NCI-H82 treated with DMSO at 0.1 percent for 48 hours (cell line): ENCODE data around the gene LCMT1.
"Not testable (repeated sequence)": the region's sequence is repeated elsewhere in the genome, so short reads cannot be mapped to it uniquely, and the experiment has no call there.

Source experiments
- DNase-seq: peaks from one replicate; lab custom pipeline; 2025; ENCODE audit not compliant: unreplicated experiment; lab: John Stamatoyannopoulos, UW

LCMT1 gene

DNA sequence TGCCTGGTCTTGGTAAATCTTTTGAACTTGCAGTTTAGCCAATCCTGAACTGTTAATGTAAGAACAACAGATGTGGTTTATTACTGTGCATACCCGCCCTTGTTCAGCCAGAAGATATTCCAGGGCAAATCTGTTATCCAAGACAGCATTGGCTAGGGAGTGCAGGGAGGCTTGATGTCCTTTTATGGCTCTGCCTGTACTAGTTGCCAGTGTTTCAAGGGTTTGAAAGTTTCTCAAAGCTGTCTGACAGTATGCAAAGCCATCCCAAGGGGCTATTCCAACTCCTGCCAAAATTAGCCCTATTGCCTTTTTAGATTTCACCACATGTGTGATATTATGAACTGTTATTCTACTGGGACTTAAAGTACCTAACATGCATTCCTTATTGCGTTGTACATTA is 30.1 kb downstream of the LCMT1 start:
- no peak for DNase-seq

DNA sequence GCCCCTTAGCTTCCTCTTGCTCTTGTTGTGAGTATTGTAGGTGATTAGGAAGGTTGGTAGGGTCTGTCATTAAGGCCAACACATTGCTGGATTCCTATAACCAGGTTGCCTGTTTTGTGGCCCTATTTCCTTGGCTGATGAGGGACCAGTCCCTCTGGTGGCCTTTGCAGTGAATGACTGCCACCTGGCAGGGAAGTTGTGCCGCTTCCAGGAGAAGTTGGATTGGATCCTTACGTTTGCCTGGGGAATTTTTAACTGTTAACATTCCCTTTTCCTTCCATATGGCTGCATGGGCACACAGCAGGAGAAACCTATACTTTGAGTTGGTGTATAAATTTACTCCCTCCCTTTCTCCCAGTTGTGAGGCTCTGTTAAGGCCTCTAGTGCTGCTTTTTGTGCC is 32.4 kb downstream of the LCMT1 start:
- no peak for DNase-seq

DNA sequence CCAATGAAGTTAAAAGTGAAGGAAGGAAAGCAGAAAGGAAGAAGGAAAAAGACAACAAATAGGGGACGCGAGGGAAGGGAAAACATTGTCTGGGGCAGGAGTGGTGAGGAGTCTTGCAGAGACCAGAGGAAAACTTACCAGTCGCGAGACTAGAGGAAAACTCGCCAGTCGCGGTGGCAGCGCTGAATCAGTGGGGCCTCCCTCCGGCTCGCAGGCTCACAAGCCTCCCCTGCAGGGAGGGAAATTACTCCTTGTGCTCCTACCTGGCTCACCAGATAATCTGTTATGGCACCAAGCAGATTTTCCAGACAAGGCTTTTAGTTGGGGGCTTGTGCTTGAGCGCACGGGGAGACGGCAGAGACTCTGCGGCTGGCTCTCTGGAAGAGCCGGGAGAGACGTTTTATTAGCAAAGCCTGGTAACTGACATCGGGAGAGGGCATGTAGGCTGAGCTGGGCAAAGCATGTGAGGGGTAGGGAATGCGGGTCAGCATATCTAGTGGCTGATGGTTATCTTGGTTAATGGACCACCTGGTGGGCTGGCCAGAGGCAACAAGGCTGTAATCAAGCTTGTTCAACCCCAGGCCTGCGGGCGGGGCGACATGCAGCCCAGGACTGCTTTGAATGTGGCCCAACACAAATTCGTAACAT is 37.1 kb downstream of the LCMT1 start:
- DNase-seq: no peak

DNA sequence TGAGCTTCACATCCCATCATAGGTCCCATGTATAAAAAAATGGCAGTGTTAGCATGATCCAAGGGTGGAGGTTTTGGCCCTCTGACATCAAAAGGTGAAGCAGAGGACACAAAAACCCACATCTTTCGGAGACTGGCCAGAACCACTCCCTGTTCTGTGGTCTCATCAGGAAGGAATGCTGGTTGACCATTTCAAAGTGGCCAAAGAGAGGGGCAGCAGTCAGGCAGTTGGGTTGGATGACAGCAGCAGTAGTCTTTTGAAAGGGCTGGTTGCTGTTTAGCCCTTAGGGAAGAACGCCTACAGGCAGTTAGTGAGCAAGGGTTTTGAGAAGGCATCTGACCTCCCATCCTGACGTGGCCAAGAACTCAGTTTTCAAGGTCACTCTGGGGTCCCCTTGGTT is 40.5 kb downstream of the LCMT1 start:
- no peak for DNase-seq

DNA sequence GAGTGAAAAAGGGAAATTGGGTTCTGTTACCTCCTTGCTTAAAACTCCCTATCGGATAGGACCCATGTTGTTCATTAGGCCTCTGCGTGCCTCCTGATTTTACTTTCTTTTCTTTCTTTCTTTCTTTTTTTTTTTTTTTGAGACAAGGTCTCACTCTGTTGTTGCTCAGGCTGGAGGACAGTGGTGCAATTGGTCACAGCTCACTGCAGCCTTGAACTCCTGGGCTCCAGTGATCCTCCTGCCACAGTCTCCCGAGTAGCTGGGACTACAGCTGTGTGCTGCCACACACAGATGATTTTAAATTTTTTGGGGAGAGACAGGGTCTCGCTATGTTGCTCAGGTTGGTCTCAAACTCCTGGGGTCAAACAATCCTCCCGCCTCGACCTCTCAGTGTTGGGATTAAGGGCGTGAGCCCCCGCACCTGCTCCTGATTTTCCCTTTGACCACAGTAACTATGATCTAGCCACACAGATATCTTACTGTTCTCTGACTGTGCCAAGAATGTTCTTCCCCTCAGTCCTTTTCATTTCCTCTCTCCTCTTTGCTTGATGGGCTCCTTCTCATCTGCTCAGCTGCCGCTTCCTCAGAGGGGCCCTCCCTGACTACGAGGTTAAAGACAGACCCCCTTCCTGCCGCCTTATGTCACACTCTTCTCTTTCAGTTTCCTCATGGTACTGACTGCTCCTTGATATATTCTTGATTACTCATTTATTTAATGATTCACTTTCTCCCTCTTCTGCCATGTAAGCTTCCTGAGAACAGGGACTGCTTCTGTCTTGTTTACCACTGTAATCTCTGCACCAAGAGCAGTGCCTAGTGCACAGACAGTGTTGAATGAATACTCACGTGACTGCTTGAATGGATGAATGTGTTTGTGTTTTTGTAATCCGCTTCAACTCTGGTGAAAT is 44.3 kb downstream of the LCMT1 start:
- DNase-seq: no peak

DNA sequence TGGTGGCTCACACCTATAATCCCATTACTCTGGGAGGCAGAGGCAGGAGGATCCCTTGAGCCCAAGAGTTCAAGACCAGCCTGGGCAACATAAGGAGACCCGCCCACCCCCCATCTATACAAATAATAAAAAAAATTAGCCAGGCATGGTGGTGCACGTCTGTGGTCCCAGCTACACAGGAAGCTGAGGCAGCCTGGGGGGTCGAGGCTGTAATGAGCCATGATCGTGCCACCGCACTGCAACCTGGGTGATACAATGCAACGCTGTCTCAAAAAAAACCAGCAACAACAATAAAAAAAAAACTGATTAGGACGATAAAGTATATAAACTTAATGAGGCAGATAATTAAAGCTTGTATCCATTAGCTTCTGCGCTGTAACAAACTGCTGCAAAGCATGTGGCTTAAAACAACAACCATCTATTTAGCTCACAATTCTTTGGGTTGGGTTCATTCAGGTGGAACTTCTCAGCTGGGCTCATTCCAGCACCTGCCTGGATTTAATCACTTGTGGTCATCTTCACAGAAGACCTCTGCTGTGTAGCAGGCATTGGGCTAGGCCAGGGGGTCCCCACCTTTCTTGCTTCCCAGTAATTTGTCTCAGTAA is 45.8 kb downstream of the LCMT1 start:
- no peak for DNase-seq

DNA sequence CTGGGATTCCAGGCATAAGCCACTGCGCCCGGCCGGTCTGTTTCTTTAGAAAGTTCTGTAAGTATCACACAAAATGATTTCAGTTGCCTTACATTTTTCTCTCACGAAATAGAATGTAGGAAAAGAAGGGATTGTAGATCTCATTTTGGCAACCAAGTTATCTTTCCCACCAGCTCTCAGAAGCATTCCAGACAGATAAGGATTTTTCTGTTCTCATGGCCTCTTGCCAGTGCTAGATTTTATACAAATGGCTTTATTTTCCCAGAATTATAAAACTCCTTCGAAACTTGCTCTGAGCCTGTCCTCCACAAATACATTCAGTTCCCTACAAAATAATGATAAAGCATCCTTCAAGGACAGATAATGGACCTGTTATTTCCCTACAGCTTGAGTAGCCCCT is 46.9 kb downstream of the LCMT1 start:
- DNase-seq: no peak

DNA sequence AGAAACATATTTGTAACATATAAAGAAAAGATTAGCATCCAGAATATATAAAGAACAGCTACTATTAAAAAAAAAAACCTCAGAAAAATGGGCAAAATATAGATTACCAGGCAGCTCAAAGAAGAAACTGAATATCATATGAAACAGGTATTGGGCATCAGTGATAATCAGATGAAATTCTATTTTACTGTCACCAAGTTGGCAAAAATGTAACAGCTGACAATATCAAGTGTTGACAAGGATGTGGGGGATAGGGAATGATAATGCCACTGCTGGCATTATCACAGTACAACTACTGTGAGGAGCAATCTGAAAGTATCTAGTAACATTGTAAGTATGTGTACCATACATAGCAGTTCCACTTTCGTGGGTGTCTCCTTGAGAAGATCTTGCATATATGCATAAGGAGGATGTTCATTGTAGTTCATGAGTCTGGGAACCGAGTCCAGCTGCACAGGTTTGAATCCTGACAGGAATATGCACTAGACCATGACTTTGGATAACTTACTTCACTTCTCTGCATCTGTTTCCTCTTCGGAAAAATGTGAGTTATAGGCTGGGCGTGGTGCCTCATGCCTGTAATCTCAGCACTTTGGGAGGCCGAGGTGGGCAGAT is 50.3 kb downstream of the LCMT1 start:
- no peak for DNase-seq

DNA sequence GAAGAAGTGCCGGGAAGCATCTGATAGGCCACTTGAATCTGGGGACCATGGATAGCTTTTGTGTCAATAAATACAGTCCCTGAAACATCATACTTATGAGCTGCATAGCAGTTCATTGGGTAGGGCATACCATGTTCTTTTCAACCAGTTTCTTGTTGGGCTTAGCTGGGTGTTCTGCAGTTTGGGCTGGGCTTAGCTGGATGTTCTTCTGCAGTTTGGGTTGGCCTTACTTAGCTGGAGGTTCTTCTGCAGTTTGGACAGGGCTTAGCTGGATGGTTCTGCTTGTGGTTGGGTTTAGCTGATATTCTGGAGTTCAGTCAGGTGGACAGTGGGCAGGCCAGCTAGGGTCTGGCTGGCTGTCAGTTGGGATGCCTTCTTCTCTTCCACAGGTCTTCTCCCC is 52.1 kb downstream of the LCMT1 start:
- DNase-seq: no peak

DNA sequence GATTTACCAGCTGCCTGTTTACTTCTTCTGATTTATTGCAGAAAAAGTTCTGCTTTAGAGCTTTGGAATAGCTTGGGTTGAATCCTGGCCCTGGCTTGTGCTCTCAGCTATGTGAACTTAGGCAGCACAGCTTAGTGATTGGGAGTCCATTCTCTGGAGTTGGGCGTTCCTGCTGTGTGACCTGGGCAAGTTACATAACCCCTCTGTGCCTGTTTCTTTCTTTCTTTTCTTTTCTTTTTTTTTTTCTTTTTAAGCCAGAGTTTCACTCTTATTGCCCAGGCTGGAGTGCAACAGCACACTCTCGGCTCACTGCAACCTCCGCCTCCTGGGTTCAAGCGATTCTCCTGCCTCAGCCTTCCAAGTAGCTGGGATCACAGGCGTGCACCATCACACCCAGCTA is 53.7 kb downstream of the LCMT1 start:
- DNase-seq: no peak

DNA sequence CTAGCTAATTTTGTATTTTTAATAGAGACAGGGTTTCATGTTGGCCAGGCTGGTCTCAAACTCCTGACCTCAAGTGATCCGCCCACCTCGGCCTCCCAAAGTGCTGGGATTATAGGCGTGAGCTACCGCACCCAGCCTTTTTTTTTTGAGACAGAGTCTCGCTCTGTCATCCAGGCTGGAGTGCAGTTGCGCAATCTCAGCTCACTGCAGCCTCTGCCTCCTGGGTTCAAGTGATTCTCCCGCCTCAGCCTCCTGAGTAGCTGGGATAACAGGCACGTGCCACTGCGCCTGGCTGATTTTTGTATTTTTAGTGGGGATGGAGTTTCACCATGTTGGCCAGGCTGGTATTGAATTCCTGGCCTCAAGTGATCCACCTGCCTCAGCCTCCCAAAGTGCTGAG is 56.4 kb downstream of the LCMT1 start:
- not testable (repeated sequence) for DNase-seq

DNA sequence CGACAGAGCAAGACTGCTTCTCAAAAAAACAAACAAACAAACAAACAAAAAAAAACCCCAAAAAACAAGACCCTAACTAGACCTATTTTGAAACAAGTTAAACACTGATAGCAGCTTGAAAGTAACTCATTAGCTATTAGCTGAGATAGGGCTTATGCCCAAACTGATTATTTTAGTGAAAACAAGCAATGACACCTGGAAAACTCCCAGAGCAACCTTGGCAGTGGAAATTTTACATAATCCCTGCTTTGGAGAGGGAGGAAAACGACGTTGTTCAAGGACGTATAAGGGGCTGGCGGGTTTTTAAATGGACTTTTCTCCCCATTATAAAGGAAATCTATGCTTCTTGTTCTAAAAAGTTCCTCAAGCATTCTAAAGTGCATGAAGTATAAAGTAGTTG is 59.8 kb downstream of the LCMT1 start:
- DNase-seq: no peak

DNA sequence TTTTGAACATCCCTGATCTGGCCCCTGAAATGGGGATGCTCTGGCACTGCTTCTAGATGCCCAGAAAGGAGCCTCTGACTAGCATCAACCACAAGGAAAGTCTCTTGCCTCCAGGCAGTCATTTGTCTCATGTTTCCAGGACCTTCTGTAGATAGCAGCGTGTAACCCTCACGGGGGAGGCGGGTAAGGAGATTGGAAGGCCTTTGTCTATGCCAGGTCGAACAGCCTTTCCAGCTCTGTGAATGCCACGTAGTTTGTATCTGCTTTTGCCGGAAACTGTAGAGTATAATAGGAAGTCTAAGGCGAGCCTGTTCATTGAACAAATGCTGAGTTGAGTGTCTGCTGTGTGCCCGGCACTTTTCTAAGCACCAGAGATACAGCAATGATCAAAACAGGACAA is 61.3 kb downstream of the LCMT1 start:
- no peak for DNase-seq

DNA sequence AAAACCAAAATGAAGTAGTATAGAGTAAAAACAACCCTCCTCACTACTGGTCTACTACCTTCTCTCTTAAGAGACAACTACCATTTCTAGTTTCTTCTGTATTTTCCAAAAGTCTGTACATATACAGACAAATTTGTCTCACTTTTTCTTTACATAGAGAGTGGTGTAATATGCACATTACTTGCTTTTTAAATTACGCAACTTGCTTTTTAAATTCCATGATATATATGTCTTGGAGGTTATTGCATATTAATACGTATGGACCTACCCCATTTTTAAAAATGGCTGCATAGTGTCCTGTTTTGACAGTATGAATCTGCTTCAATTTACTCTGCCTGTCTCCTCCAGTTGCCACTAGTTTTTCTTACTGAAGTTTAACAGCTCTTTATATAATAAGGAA is 62.7 kb downstream of the LCMT1 start:
- DNase-seq: no peak

DNA sequence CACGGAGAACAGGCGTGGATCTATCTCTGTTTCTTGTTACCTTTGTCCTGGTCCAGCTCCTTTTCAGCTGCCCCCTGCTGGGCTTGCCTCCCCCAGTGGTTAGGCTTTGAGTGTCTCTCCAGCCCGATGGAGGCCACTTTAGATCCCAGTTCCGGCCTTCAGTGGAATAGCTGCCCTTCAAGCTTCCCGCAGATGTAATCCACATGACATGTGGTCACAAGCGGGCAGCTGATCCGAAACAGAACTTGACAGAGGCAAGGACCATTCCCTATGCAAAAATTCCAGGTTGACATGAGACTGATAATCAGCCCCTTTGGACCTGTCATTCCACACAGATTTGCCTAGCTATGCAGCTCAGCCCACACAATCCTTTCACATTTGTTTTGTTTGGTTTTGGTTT is 64.6 kb downstream of the LCMT1 start:
- DNase-seq: no peak

DNA sequence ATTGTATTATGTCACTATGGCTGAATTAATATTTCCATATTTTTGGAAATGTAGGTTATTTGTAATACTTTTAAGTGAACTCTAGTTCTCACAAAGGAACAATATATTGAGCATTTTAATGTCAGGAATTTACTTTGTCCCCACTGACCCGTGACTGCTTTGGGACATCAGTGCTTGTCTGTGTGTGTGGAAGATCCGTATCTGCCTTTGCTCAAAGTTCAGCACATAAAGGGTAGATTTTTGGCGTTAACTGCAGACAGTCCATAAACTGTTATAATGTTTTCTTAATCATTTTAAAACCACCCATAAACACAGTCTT is 65.9 kb downstream of the LCMT1 start:
- no peak for DNase-seq

DNA sequence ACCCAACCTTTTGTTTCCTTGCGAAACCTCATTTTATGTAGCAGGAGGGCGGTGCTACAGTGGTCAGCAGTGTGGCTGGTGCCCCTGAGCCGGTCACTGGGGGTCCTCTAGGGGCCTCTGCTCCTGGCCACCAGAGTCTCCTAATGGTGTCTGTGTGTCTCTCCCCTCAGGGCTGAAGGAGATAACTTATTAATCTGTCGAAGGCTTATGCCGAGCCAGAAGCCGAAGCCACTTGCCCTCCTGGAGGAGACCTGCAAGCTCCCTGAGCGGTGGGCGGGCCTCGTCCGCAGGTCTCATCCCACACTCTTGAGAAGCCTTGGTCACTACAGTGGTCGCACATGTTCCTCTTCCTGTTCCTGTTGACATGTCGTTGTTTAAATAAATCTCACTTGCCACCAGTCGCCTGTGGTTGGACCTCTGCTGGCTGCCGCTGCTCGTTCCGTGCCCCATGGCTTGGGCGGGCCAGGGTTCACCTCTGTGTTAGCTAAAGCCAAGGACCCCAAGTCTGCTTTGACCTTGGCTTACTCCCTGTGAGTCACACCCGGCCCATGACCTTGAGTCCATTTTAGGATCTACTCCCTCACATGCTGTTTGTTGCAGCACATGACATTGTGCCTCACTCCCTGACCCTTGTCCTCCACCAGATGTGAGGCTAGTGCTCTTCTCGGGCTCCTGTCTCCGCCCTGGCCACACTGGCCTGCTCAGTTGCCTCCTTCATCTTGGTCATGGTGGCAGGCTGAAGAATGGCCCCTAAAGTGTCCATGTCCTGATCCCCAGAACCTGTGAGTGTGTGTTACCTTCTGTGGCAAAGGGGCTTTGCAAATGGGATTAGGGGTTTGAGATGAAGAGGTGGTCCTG is 66.5 kb downstream of the LCMT1 start:
- DNase-seq: no peak

DNA sequence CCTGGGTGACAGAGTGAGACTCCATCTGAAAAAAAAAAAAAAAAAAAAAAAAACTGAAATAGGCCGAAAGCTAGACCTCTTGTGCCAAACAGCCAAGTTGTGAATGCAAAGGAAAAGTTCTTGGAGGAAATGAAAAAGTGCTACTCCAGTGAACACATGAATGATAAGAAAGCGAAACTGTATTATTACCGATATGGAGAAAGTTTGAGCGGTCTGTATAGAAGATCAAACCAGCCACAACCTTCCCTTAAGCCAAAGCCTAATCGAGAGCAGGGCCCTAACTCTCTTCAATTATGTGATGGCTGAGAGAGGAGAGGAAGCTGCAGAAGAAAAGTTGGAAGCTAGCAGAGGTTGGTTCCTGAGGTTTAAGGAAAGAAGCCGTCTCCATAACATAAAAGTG is 69.7 kb downstream of the LCMT1 start:
- DNase-seq: not testable (repeated sequence)

DNA sequence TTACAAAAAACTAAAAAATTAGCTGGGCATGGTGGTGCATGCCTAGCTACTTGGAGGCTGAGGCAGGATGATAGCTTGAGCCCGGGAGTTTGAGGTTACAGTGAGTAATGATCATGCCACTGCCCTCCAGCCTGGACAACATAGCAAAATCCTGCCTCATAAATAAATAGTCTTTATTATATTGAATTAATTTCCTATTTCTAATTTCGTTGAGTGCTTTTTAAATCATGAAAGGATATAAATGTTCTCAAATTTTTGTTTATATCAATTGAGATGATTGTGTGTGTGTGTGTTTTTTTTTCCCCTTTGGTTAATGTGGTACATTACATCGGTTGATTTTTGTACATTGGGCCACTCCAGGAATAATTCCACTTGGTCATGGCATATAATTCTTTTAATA is 73.2 kb downstream of the LCMT1 start:
- no peak for DNase-seq

DNA sequence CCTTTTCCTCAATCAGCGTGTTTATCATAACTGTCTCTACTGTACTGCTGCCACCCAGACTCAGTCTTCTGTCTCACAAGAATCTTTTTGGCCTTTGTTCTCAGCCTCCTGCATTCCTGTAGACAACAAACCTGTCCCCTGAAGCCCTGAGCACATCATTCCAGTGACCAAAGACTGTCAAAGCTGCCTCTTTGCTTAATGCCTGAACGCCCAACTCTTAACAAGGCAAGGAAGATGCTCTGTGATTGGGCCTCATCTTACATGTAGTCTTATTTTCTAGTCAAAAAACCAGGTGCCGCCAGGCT is 75.9 kb downstream of the LCMT1 start:
- DNase-seq: no peak

DNA sequence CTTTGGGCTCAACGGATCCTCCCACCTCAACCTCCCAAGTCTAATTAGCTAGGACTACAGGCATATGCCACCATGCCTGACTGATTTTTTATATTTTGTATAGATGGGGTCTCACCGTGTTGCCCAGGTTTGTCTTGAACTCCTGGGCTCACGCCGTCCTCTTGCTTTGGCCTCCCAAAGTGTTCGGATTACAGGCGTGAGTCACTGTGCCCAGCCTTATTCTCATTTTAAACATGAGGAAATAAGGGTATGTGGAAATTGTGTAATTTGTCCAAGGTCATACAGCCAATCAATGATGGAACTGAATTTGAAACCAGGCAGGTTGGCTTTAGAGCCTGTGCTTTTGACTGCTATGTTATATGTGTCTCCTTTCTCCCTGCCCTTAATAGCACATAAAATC is 77.8 kb downstream of the LCMT1 start:
- DNase-seq: no peak
